ENCODE measurements around the gene INSYN2B. TPM values are rescaled to one million over a fixed set of nuclear protein-coding genes. Genes with fewer than 3 reads are reported as not detected.

The INSYN2B gene
- polyA plus RNA-seq, 1 experiment: 2.0 TPM

- no peak for TF ChIP-seq CTCF (IDR thresholded peaks at IDR 0.05; ENCODE audit: insufficient read depth, low read depth, low read length)
- DNase-seq (ENCODE audit: low read depth): no peak
- ChIA-PET POLR2A (no interaction called here), CTCF (interaction anchor here (1.7 kb wide), 1 partner anchor 108 kb away, joined by 8 read pairs; the partner anchor contains the start of gene INSYN2B)
- H3K27me3 ChIP-seq (ENCODE audit: control insufficient read depth, insufficient read depth, low read length): no peaks in the 10 kb centered on the region
- no peak overlapping the region for H3K4me3 ChIP-seq (ENCODE audit: low read depth, low read length)
- no peaks in the 10 kb centered on the region for H3K36me3 ChIP-seq (ENCODE audit: control insufficient read depth, insufficient read depth, low read length)
Measured at GRCh38 chr5:169871826-169872490, 108.3 kb downstream of the INSYN2B start.

DNA sequence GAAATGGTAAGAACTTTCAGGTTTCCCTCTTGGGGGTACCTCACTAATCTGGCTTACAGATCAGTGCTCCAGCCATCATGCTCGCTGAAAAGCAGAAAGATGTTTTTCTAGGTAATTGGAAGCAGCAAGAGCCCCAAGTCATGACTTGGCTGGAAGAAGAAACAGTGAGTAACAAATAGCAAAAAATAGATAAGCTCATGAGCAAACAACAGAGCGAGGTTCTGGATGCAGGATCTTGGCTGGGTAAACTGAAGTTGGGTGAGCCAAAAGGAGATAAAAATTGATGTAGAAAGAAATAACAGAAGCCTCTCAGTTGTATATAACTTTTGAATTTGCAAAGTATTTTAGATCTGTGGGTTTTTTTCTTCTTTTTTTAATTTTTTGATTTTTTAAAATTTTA, 110.1 kb downstream of the INSYN2B start:
- no peak overlapping the region for H3K4me3 ChIP-seq (ENCODE audit: low read depth, low read length)
- H3K27me3 ChIP-seq (ENCODE audit: control insufficient read depth, insufficient read depth, low read length): no peaks in the 10 kb centered on the region
- DNase-seq (ENCODE audit: low read depth): no peak
- ChIA-PET POLR2A (no interaction called here), CTCF (no interaction called here)
- H3K36me3 ChIP-seq (ENCODE audit: control insufficient read depth, insufficient read depth, low read length): no peaks in the 10 kb centered on the region
- no peak for TF ChIP-seq CTCF (IDR thresholded peaks at IDR 0.05; ENCODE audit: insufficient read depth, low read depth, low read length)

DNA sequence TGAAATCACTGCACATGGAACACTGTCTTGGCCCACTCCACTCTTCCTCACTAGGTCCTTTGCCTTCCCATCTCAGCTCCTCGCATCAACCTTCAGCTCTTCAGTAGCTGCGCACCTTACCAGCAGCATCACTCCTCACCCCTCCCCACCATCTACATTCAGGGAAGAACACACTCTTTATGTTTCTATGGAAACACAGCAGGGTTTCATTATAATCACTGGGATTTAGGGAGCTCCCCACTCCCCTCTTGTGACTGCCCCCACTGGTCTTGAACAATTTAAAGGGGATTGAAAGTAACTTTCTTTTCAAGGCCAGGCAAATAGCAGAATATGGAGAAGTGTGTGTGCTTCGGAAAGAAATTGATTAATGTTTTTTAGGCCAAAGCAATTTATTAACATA, 111.2 kb downstream of the INSYN2B start:
- ChIA-PET CTCF (no interaction called here), POLR2A (no interaction called here)
- no peak overlapping the region for H3K4me3 ChIP-seq (ENCODE audit: low read depth, low read length)
- no peak for DNase-seq (ENCODE audit: low read depth)
- H3K36me3 ChIP-seq (ENCODE audit: control insufficient read depth, insufficient read depth, low read length): no peaks in the 10 kb centered on the region
- no peaks in the 10 kb centered on the region for H3K27me3 ChIP-seq (ENCODE audit: control insufficient read depth, insufficient read depth, low read length)
- no peak for TF ChIP-seq CTCF (IDR thresholded peaks at IDR 0.05; ENCODE audit: insufficient read depth, low read depth, low read length)

DNA sequence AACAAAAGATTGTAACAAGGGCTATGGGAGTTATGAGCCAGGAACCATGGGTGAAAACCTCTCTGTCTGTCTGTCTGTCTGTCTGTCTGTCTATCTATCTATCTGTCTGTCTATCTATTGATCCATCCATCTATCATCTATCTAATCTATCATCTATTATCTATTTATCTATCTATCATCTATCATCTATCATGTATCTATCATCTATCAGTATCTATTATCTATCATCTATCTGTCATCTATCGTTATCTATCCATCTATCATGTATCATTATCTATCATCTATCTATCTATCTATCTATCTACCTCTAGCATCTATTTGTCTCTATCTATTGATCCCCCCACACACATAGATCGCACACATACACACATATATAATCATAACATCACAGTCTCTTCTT, 112.9 kb downstream of the INSYN2B start:
- POLR2A ChIA-PET: no interaction called here

GRCh38 chr5:169864483-169864882, 115.8 kb downstream of the INSYN2B start:
- H3K36me3 ChIP-seq (ENCODE audit: control insufficient read depth, insufficient read depth, low read length): no peaks in the 10 kb centered on the region
- CTCF ChIA-PET: interaction anchor here (2.0 kb wide), 1 partner anchor 116 kb away, joined by 6 read pairs; the partner anchor contains the start of gene INSYN2B
- H3K4me3 ChIP-seq (ENCODE audit: low read depth, low read length): no peak overlapping the region
- no peak for DNase-seq (ENCODE audit: low read depth)
- POLR2A ChIA-PET: no interaction called here
- H3K27me3 ChIP-seq (ENCODE audit: control insufficient read depth, insufficient read depth, low read length): no peaks in the 10 kb centered on the region
- no peak for TF ChIP-seq CTCF (IDR thresholded peaks at IDR 0.05; ENCODE audit: insufficient read depth, low read depth, low read length)

More for the DNA sequence above, 112.9 kb downstream of the INSYN2B start:
- H3K27me3 ChIP-seq (ENCODE audit: control insufficient read depth, insufficient read depth, low read length): no peaks in the 10 kb centered on the region
- no peak for TF ChIP-seq CTCF (IDR thresholded peaks at IDR 0.05; ENCODE audit: insufficient read depth, low read depth, low read length)
- DNase-seq (ENCODE audit: low read depth): no peak
- CTCF ChIA-PET: interaction anchor here (2.7 kb wide), 1 partner anchor 113 kb away, joined by 9 read pairs; the partner anchor contains the start of gene INSYN2B
- H3K4me3 ChIP-seq (ENCODE audit: low read depth, low read length): no peak overlapping the region
- no peaks in the 10 kb centered on the region for H3K36me3 ChIP-seq (ENCODE audit: control insufficient read depth, insufficient read depth, low read length)

Measured in BJ (cell line).